ENCODE measurements around the gene SLC49A3. TPM values are rescaled to one million over a fixed set of nuclear protein-coding genes. Genes with fewer than 3 reads are reported as not detected.

The SLC49A3 gene
- total and polyA plus RNA-seq, 2 of the 13 experiments (the other 11 are each of a cell fraction or from before 2014, with no cell fraction given), result 0.07 to 0.17 TPM

- TF ChIP-seq AGO1 (IDR thresholded peaks at IDR 0.05; ENCODE audit: low read depth, low read length, poor library complexity, severe bottlenecking), result no peak
- no peak for TF ChIP-seq SIX1 (CRISPR knock-in tag; IDR thresholded peaks at IDR 0.05; ENCODE audit: borderline replicate concordance)
- no peak for TF ChIP-seq ZFYVE20 (CRISPR knock-in tag; IDR thresholded peaks at IDR 0.05; ENCODE audit: borderline replicate concordance, low read depth)
- no peak for TF ChIP-seq ZNF850 (CRISPR knock-in tag; conservative IDR thresholded peaks at IDR 0.05)
- no peak for TF ChIP-seq ZBTB34 (CRISPR knock-in tag; IDR thresholded peaks at IDR 0.05)
- TF ChIP-seq DBP (CRISPR knock-in tag; IDR thresholded peaks at IDR 0.05; ENCODE audit: not compliant biosample characterization), result no peak
- TF ChIP-seq ZNF709 (CRISPR knock-in tag; IDR thresholded peaks at IDR 0.05), result no peak
- no peak for TF ChIP-seq PLRG1 (conservative IDR thresholded peaks at IDR 0.05)
- no peak for TF ChIP-seq TOPORS (CRISPR knock-in tag; IDR thresholded peaks at IDR 0.05)
- TF ChIP-seq UBTF (CRISPR knock-in tag; IDR thresholded peaks at IDR 0.05), result no peak; the same call in 1 of the 2 replicates
- TF ChIP-seq ESRRA (CRISPR knock-in tag; IDR thresholded peaks at IDR 0.05; ENCODE audit: low read depth), result peak; percentile 79; the same call in 1 of the 2 replicates
- no peak for TF ChIP-seq ZBTB42 (CRISPR knock-in tag; IDR thresholded peaks at IDR 0.05)
- 0 out of 2 replicates have a peak, but pooled peaks have one; percentile 3 for TF ChIP-seq IRF9 (CRISPR knock-in tag; IDR thresholded peaks at IDR 0.05; ENCODE audit: borderline replicate concordance)
- TF ChIP-seq MTF2 (CRISPR knock-in tag; IDR thresholded peaks at IDR 0.05; ENCODE audit: borderline replicate concordance), result no peak
- peak; percentile 79 for TF ChIP-seq MEF2D (CRISPR knock-in tag; IDR thresholded peaks at IDR 0.05)
- TF ChIP-seq HDAC6 (IDR thresholded peaks at IDR 0.05; ENCODE audit: low read depth, low read length), result no peak
- TF ChIP-seq CHCHD3 (CRISPR knock-in tag; IDR thresholded peaks at IDR 0.05), result no peak
- TF ChIP-seq ZNF775 (CRISPR knock-in tag; IDR thresholded peaks at IDR 0.05; ENCODE audit: borderline replicate concordance), result no peak
- TF ChIP-seq FOXP1 (IDR thresholded peaks at IDR 0.05), result no peak
- TF ChIP-seq FOXP1 (CRISPR knock-in tag; IDR thresholded peaks at IDR 0.05), result peak; percentile 88
- no peak for TF ChIP-seq POLR2AphosphoS2 (IDR thresholded peaks at IDR 0.05; ENCODE audit: low read depth, low read length)
- no peak for TF ChIP-seq ZNF639 (CRISPR knock-in tag; conservative IDR thresholded peaks at IDR 0.05)
Measured at GRCh38 chr4:658681-659667, 30.0 kb downstream of the SLC49A3 start (continued).
